Measurements from ENCODE around the gene PRRT3. TPM values are rescaled to one million over a fixed set of nuclear protein-coding genes. Genes with fewer than 3 reads are reported as not detected.

The PRRT3 gene
- total and polyA plus RNA-seq, 2 of the 13 experiments (the other 11 are each of a cell fraction or from before 2014, with no cell fraction given), result 0.22 to 0.44 TPM

GRCh38 chr3:9933561-9934234 lies 18.5 kb downstream of the PRRT3 start, which contains the start of gene CRELD1 (continued):
- TF ChIP-seq ATF6 (CRISPR knock-in tag; conservative IDR thresholded peaks at IDR 0.05) (0 out of 2 replicates have a peak, but pooled peaks have one; percentile 73), SMAD9 (CRISPR knock-in tag; IDR thresholded peaks at IDR 0.05) (no peak), HDAC2 (CRISPR knock-in tag; IDR thresholded peaks at IDR 0.05) (peak; percentile 18; the same call in 1 of the 2 replicates), PRMT3 (CRISPR knock-in tag; IDR thresholded peaks at IDR 0.05; ENCODE audit: borderline replicate concordance, low read depth) (peak; percentile 92; the same call in 1 of the 2 replicates), ZSCAN20 (CRISPR knock-in tag; IDR thresholded peaks at IDR 0.05; ENCODE audit: borderline replicate concordance) (no peak; the same call in 1 of the 2 replicates), BCL6 (CRISPR knock-in tag; IDR thresholded peaks at IDR 0.05) (peak; percentile 19; the same call in 1 of the 2 replicates), SP4 (CRISPR knock-in tag; IDR thresholded peaks at IDR 0.05) (peak; percentile 70), ZNF296 (CRISPR knock-in tag; conservative IDR thresholded peaks at IDR 0.05) (0 out of 2 replicates have a peak, but pooled peaks have one; percentile 40), ZNF256 (CRISPR knock-in tag; conservative IDR thresholded peaks at IDR 0.05) (peak; percentile 39; the same call in 1 of the 2 replicates), ZNF318 (CRISPR knock-in tag; IDR thresholded peaks at IDR 0.05) (no peak), PCBP2 (optimal IDR thresholded peaks at IDR 0.05; ENCODE audit: low read depth, low read length, poor library complexity, severe bottlenecking) (no peak), ZNF749 (CRISPR knock-in tag; IDR thresholded peaks at IDR 0.05; ENCODE audit: borderline replicate concordance) (peak; percentile 55; the same call in 1 of the 2 replicates), ISL2 (CRISPR knock-in tag; IDR thresholded peaks at IDR 0.05) (peak; percentile 49; the same call in 1 of the 2 replicates), ZNF660 (CRISPR knock-in tag; IDR thresholded peaks at IDR 0.05; ENCODE audit: borderline replicate concordance, low read depth) (no peak), CENPX (CRISPR knock-in tag; IDR thresholded peaks at IDR 0.05) (no peak)
- TF ChIP-seq, protein P1, sequence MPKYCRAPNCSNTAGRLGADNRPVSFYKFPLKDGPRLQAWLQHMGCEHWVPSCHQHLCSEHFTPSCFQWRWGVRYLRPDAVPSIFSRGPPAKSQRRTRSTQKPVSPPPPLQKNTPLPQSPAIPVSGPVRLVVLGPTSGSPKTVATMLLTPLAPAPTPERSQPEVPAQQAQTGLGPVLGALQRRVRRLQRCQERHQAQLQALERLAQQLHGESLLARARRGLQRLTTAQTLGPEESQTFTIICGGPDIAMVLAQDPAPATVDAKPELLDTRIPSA (CRISPR knock-in tag; IDR thresholded peaks at IDR 0.05; ENCODE audit: borderline replicate concordance), result peak; percentile 72; the same call in 1 of the 2 replicates
- TF ChIP-seq, protein P2, sequence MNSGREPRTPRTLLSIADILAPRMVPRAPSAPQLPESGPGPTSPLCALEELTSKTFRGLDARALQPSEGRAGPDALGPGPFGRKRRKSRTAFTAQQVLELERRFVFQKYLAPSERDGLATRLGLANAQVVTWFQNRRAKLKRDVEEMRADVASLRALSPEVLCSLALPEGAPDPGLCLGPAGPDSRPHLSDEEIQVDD (CRISPR knock-in tag; IDR thresholded peaks at IDR 0.05; ENCODE audit: borderline replicate concordance), result peak; percentile 49; the same call in 1 of the 2 replicates

All from HepG2 (cell line).